Endothelial cell of umbilical vein (primary cell): Measurements from ENCODE around the gene DEGS1. TPM values are rescaled to one million over a fixed set of nuclear protein-coding genes. Genes with fewer than 3 reads are reported as not detected.

Experiments
- BruUV-seq: library from RNA; stranded (reverse); fragments of 400-500 nt; replicated peaks from 2 replicates; lab custom pipeline; 2021; lab: Mats Ljungman, UMichigan
- CTCF ChIA-PET: fragments of 300-600, 350-600 bp; sonication (Branson Sonifier 250); formaldehyde crosslinking; loops from one replicate; lab custom pipeline; 2021; ENCODE audit warnings: antibody characterized with exemption, inconsistent platforms; lab: Charles Lee
- POLR2A ChIA-PET: fragments of 300-600, 350-600 bp; sonication (Branson Sonifier 250); formaldehyde crosslinking; loops from one replicate; lab custom pipeline; 2021; ENCODE audit warnings: antibody characterized with exemption, inconsistent platforms; lab: Charles Lee
- DNase-seq: peaks from one replicate; pipeline ENCODE4 v3.0.0-alpha.2; 2011; ENCODE audit warnings: low read depth, low spot score
- FAIRE-seq: peaks from 2 replicates; lab custom pipeline; 2011; peaks lifted over from hg19 to GRCh38; lab: Jason Lieb, UNC
- H2AFZ ChIP-seq: 2 replicates; pipeline ENCODE4 v1.6.0; 2012; ENCODE audit warnings: low read depth, low read length, control low read depth, inconsistent platforms
- H3K27ac ChIP-seq: 2 replicates; pipeline ENCODE4 v1.5.1; 2011; ENCODE audit warnings: low read depth, mild to moderate bottlenecking, control low read depth, low read length, moderate library complexity; ENCODE audit not compliant: insufficient read depth
- H3K27me3 ChIP-seq, 2 experiments: 2 replicates each; pipeline versions ENCODE4 v1.6.0 to v1.6.1; 2011; ENCODE audit warnings: low read length in 2 of 2, mixed read lengths in 1 of 2; ENCODE audit not compliant: control insufficient read depth in 2 of 2, insufficient read depth in 2 of 2
- H3K36me3 ChIP-seq, 2 experiments: 2 replicates in 1 of 2; 3 replicates in 1 of 2; pipeline ENCODE4 v1.5.1; 2011; ENCODE audit warnings: low read length in 2 of 2, mild to moderate bottlenecking in 1 of 2, moderate library complexity in 1 of 2; ENCODE audit not compliant: control insufficient read depth in 2 of 2, insufficient read depth in 2 of 2; ENCODE audit errors: extremely low read depth in 1 of 2
- H3K4me1 ChIP-seq: 3 replicates; pipeline ENCODE4 v1.5.1; 2011; ENCODE audit warnings: mild to moderate bottlenecking, low read length; ENCODE audit not compliant: control insufficient read depth, insufficient read depth; ENCODE audit errors: extremely low read depth
- H3K4me2 ChIP-seq: 2 replicates; pipeline ENCODE4 v1.6.1; 2011; ENCODE audit warnings: low read length, control low read depth, mixed read lengths; ENCODE audit not compliant: insufficient read depth
- H3K4me3 ChIP-seq, 3 experiments: fragments of 200-600 bp in 1 of 3; sonication (generic), shearing (Covaris generic) in 1 of 3; replicated peaks in 1 of 3; 2 replicates each; pipeline ENCODE4 v1.5.1; 2011 to 2016; ENCODE audit warnings: control low read depth in 3 of 3, low read length in 3 of 3, mild to moderate bottlenecking in 2 of 3, inconsistent platforms in 1 of 3, low read depth in 1 of 3, moderate library complexity in 1 of 3; ENCODE audit not compliant: insufficient read depth in 1 of 3
- H3K79me2 ChIP-seq: 2 replicates; pipeline ENCODE4 v1.6.0; 2012; ENCODE audit warnings: low read length, inconsistent platforms; ENCODE audit not compliant: control insufficient read depth, insufficient read depth
- H3K9ac ChIP-seq: replicated peaks from 2 replicates; pipeline ENCODE3; 2011; ENCODE audit warnings: low read length, control low read depth; ENCODE audit not compliant: insufficient read depth; ENCODE audit errors: extremely low read depth
- H3K9me1 ChIP-seq: replicated peaks from 3 replicates; pipeline ENCODE4 v1.6.0; 2011; ENCODE audit warnings: mild to moderate bottlenecking, low read length; ENCODE audit not compliant: control insufficient read depth, insufficient read depth; ENCODE audit errors: extremely low read depth
- H3K9me3 ChIP-seq: replicated peaks from 2 replicates; pipeline ENCODE4 v1.5.1; 2012; ENCODE audit warnings: low read length, inconsistent platforms; ENCODE audit not compliant: control insufficient read depth, insufficient read depth
- H4K20me1 ChIP-seq: replicated peaks from 2 replicates; pipeline ENCODE3; 2011; ENCODE audit warnings: mild to moderate bottlenecking, low read length; ENCODE audit not compliant: control insufficient read depth, insufficient read depth; ENCODE audit errors: extremely low read depth
- EZH2 ChIP-seq: IDR thresholded peaks from 2 replicates; pipeline ENCODE4 v1.6.1; 2012; ENCODE audit warnings: borderline replicate concordance, low read depth, mild to moderate bottlenecking, moderate library complexity, low read length, inconsistent platforms; ENCODE audit not compliant: severe bottlenecking
- FOS ChIP-seq: IDR thresholded peaks from 2 replicates; pipeline ENCODE4 v1.6.1; 2011; ENCODE audit warnings: mild to moderate bottlenecking, low read length, moderate library complexity, borderline replicate concordance; ENCODE audit not compliant: insufficient read depth
- GATA2 ChIP-seq: IDR thresholded peaks from 2 replicates; pipeline ENCODE4 v1.7.0; 2011; ENCODE audit warnings: low read depth, mild to moderate bottlenecking, moderate library complexity, mixed read lengths, low read length; ENCODE audit not compliant: insufficient read length, insufficient read depth
- JUN ChIP-seq: IDR thresholded peaks from 2 replicates; pipeline ENCODE4 v1.6.1; 2011; ENCODE audit warnings: borderline replicate concordance, low read depth; ENCODE audit not compliant: insufficient read length, insufficient read depth
- MYC ChIP-seq: IDR thresholded peaks from one replicate; pipeline ENCODE4 v1.6.1; 2011; ENCODE audit warnings: mild to moderate bottlenecking, low read depth, low read length
- POLR2A ChIP-seq: IDR thresholded peaks from 2 replicates; pipeline ENCODE4 v1.6.1; 2012; ENCODE audit warnings: low read depth, mild to moderate bottlenecking, control low read depth, low read length
- POLR2AphosphoS5 ChIP-seq: IDR thresholded peaks from 2 replicates; pipeline ENCODE4 v1.6.1; 2012; ENCODE audit warnings: low read depth, mild to moderate bottlenecking, control low read depth, low read length, moderate library complexity; ENCODE audit not compliant: insufficient read depth
- dilution Hi-C: fragments of 300-500 bp; cut with MboI; formaldehyde crosslinking; loops from one replicate; pipeline ENCODE4 v1.15.0; 2019; ENCODE audit warnings: low sequenced_read_pairs; ENCODE audit not compliant: extremely low pct_ligation_motif_present
- intact Hi-C: fragments of 100-400 bp; cut with micrococcal nuclease; formaldehyde crosslinking; loops from one replicate; pipeline ENCODE4 v1.10.0; 2022
- polyA plus RNA-seq, 4 experiments: library from polyadenylated mRNA; depleted of rRNA in 3 of 4; stranded (reverse) in 3 of 4; unstranded in 1 of 4; fragments of >200 nt; gene quantifications; 2 replicates each; pipeline versions ENCODE4 v1.2.1 to v1.2.3, GENCODE V29; 2011 to 2012; ENCODE audit warnings: missing spikeins in 1 of 4
- total RNA-seq: library from RNA; stranded (reverse); gene quantifications from 2 replicates; pipeline ENCODE4 v1.2.3, GENCODE V29; 2021
- TF ChIP-seq, protein P1 (sequence below), 2 donors: IDR thresholded peaks; 1 replicate in 1 of 2; 2 replicates in 1 of 2; pipeline ENCODE4 v1.5.1; 2011; ENCODE audit warnings: low read length in 2 of 2, mild to moderate bottlenecking in 2 of 2, moderate library complexity in 2 of 2, control low read depth in 1 of 2, inconsistent platforms in 1 of 2, low read depth in 1 of 2; ENCODE audit not compliant: insufficient read depth in 1 of 2; ENCODE audit errors: extremely low read depth in 1 of 2
- TF ChIP-seq, protein P2 (sequence below): IDR thresholded peaks from 2 replicates; pipeline ENCODE4 v1.6.1; 2011; ENCODE audit not compliant: insufficient read depth, insufficient read length

DEGS1 gene
- total and polyA plus RNA-seq, 2 donors (not counting 3 experiments of a cell fraction or from before 2014, with no cell fraction given) = 85.8 to 137 TPM

DNA sequence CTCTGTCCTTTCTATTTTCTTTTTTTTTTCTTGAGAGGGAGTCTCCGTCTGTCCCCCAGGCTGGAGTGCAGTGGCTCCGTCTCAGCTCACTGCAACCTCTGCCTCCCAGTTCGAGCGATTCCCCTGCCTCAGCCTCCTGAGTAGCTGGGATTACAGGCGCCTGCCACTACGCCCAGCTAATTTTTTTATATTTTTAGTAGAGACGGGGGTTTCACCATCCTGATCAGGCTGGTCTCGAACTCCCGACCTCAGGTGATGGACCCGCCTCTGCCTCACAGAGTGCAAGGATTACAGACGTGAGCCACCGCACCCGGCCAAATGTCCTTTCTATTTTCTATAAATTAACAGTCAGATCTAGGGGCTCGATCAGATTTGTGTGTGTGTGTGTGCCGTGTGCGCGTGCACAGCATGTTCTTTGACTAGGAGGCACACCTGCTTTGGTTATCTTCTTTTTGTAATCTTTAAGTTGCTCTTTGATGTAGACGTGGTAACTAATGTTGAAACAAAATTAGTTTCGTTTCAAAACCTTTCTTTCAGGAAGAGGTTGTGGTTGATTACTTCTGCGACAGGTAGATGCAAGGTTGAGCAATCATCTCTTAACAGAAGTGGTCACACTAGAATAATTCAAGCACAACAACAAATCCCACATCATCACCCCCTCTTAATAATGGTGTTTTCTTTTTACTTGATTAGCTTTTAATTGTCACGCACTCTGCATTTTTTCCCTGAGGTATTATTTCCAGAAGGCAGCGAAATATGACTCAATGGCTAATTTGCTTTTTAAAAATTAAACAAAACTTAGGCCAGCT lies 779 bp upstream of the DEGS1 start:
- intact Hi-C loops (loop anchor here (2.0 to 5.0 kb wide), 3 partner anchors 23 to 81 kb away; partner anchors contain the start of gene FBXO28), dilution Hi-C loops (no loop called here)
- Histone ChIP-seq H3K4me3 (peak overlapping the region; percentile 57 to 68 (median 65)), H3K36me3 (no peaks in the 10 kb centered on the region), H3K4me2 (peak overlapping the region; percentile 73), H3K79me2 (peaks cover 38% of the 10 kb centered on the region), H3K27me3 (no peaks in the 10 kb centered on the region), H3K9me3 (no peaks in the 10 kb centered on the region), H2AFZ (peak overlapping the region; percentile 95), H3K9me1 (no peaks in the 10 kb centered on the region), H3K4me1 (peaks cover 5% of the 10 kb centered on the region), H3K27ac (peak overlapping the region; percentile 65), H4K20me1 (no peaks in the 10 kb centered on the region), H3K9ac (peak overlapping the region; percentile 86)
- TF ChIP-seq, protein P1, sequence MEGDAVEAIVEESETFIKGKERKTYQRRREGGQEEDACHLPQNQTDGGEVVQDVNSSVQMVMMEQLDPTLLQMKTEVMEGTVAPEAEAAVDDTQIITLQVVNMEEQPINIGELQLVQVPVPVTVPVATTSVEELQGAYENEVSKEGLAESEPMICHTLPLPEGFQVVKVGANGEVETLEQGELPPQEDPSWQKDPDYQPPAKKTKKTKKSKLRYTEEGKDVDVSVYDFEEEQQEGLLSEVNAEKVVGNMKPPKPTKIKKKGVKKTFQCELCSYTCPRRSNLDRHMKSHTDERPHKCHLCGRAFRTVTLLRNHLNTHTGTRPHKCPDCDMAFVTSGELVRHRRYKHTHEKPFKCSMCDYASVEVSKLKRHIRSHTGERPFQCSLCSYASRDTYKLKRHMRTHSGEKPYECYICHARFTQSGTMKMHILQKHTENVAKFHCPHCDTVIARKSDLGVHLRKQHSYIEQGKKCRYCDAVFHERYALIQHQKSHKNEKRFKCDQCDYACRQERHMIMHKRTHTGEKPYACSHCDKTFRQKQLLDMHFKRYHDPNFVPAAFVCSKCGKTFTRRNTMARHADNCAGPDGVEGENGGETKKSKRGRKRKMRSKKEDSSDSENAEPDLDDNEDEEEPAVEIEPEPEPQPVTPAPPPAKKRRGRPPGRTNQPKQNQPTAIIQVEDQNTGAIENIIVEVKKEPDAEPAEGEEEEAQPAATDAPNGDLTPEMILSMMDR (IDR thresholded peaks at IDR 0.05; ENCODE audit: extremely low read depth in 1 of 2, insufficient read depth in 1 of 2, low read depth in 1 of 2, low read length in 2 of 2) = no peak
- TF ChIP-seq JUN = no peak
- no peak for TF ChIP-seq POLR2AphosphoS5
- no peak for TF ChIP-seq GATA2
- TF ChIP-seq MYC = no peak
- TF ChIP-seq, protein P2, sequence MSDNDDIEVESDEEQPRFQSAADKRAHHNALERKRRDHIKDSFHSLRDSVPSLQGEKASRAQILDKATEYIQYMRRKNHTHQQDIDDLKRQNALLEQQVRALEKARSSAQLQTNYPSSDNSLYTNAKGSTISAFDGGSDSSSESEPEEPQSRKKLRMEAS = no peak
- TF ChIP-seq EZH2 = no peak
- TF ChIP-seq POLR2A = no peak
- TF ChIP-seq FOS = no peak
- ChIA-PET POLR2A (interaction anchor here (0.5 to 1.4 kb wide), 6 partner anchors 13 to 371 kb away, joined by 3 to 4 read pairs (median 3); no protein-coding TSS in a partner anchor), CTCF (interaction anchor here (0.6 to 1.6 kb wide), 9 partner anchors 10 to 155 kb away, joined by 3 to 13 read pairs (median 4); no protein-coding TSS in a partner anchor)
- BruUV-seq = TSS peak; percentile 74
- no peak for DNase-seq
- FAIRE-seq = no peak
